H1 (cell line): Measurements from ENCODE around the gene ZBTB16. TPM values are rescaled to one million over a fixed set of nuclear protein-coding genes. Genes with fewer than 3 reads are reported as not detected.

ENCODE experiments used
- CTCF ChIA-PET: fragments of 300-600 bp; sonication (Branson Sonifier 250); formaldehyde crosslinking; loops from one replicate; lab custom pipeline; 2021; ENCODE audit not compliant: partially characterized antibody; lab: Charles Lee
- POLR2A ChIA-PET: fragments of 300-600 bp; sonication (Branson Sonifier 250); formaldehyde crosslinking; loops from one replicate; lab custom pipeline; 2021; ENCODE audit warnings: inconsistent platforms; ENCODE audit not compliant: partially characterized antibody; lab: Charles Lee
- DNase-seq, 2 experiments: peaks; one replicate each; pipeline versions ENCODE4 v3.0.0 to v3.0.0-alpha.2; 2010 to 2022; ENCODE audit warnings: low spot score in 2 of 2, low read depth in 1 of 2, mixed read lengths in 1 of 2
- FAIRE-seq: peaks from 2 replicates; lab custom pipeline; 2011; peaks lifted over from hg19 to GRCh38; lab: Jason Lieb, UNC
- H2AFZ ChIP-seq: 2 replicates; pipeline ENCODE4 v1.8.1; 2012; ENCODE audit warnings: low read length, inconsistent platforms
- H2AK5ac ChIP-seq: 2 replicates; pipeline ENCODE4 v1.6.1; 2013; ENCODE audit warnings: low read depth, low read length
- H2BK120ac ChIP-seq: replicated peaks from 2 replicates; pipeline ENCODE3; 2013; ENCODE audit warnings: low read depth, low read length, inconsistent platforms
- H2BK12ac ChIP-seq: 2 replicates; pipeline ENCODE4 v1.6.1; 2013; ENCODE audit warnings: low read depth, low read length
- H2BK15ac ChIP-seq: 2 replicates; pipeline ENCODE4 v1.6.1; 2013; ENCODE audit warnings: low read length
- H2BK20ac ChIP-seq: 2 replicates; pipeline ENCODE4 v1.6.1; 2013; ENCODE audit warnings: low read length
- H2BK5ac ChIP-seq: 2 replicates; pipeline ENCODE4 v1.6.1; 2013; ENCODE audit warnings: low read depth, low read length
- H3K14ac ChIP-seq: 2 replicates; pipeline ENCODE4 v1.6.1; 2013; ENCODE audit warnings: inconsistent platforms; ENCODE audit not compliant: insufficient read length
- H3K18ac ChIP-seq: 2 replicates; pipeline ENCODE4 v1.6.1; 2013; ENCODE audit warnings: low read length; ENCODE audit errors: extremely low read depth
- H3K23ac ChIP-seq: 2 replicates; pipeline ENCODE4 v1.6.1; 2013; ENCODE audit warnings: inconsistent platforms; ENCODE audit not compliant: insufficient read length
- H3K23me2 ChIP-seq: 2 replicates; pipeline ENCODE4 v1.6.1; 2013; ENCODE audit warnings: low read depth, low read length
- H3K27ac ChIP-seq: 2 replicates; pipeline ENCODE4 v1.6.1; 2011; ENCODE audit warnings: low read depth, low read length, inconsistent platforms
- H3K27me3 ChIP-seq, 4 experiments: replicated peaks in 1 of 4; 1 replicate in 1 of 4; 2 replicates in 3 of 4; pipeline versions ENCODE4 v1.6.1 to v1.8.1; 2011 to 2013; ENCODE audit warnings: low read length in 3 of 4, mild to moderate bottlenecking in 3 of 4, inconsistent platforms in 2 of 4, mixed read lengths in 2 of 4, moderate library complexity in 1 of 4; ENCODE audit not compliant: control insufficient read depth in 3 of 4, insufficient read depth in 3 of 4; ENCODE audit errors: extremely low read depth in 1 of 4
- H3K36me3 ChIP-seq, 4 experiments: 2 replicates each; pipeline versions ENCODE4 v1.6.1 to v1.8.1; 2011 to 2013; ENCODE audit warnings: mild to moderate bottlenecking in 4 of 4, low read length in 3 of 4, moderate library complexity in 2 of 4, control low read depth in 1 of 4, inconsistent platforms in 1 of 4; ENCODE audit not compliant: insufficient read depth in 4 of 4, control insufficient read depth in 2 of 4
- H3K4ac ChIP-seq: replicated peaks from 2 replicates; pipeline ENCODE3; 2013; ENCODE audit warnings: low read length, low read depth, mixed read lengths, inconsistent platforms; ENCODE audit not compliant: insufficient read length
- H3K4me1 ChIP-seq, 4 experiments: replicated peaks in 1 of 4; 1 replicate in 1 of 4; 2 replicates in 3 of 4; pipeline versions ENCODE4 v1.6.1 to v1.8.1; 2011 to 2013; ENCODE audit warnings: low read length in 3 of 4, inconsistent platforms in 2 of 4, mixed read lengths in 1 of 4; ENCODE audit not compliant: insufficient read depth in 4 of 4, control insufficient read depth in 3 of 4
- H3K4me2 ChIP-seq, 2 experiments: 2 replicates each; pipeline versions ENCODE4 v1.6.1 to v1.8.1; 2011 to 2013; ENCODE audit warnings: low read depth in 2 of 2, low read length in 2 of 2, control low read depth in 1 of 2, inconsistent platforms in 1 of 2, mild to moderate bottlenecking in 1 of 2; ENCODE audit not compliant: insufficient read depth in 1 of 2
- H3K4me3 ChIP-seq, 4 experiments: fragments of 200-600, 300-600 bp in 1 of 4; sonication (generic), shearing (Covaris generic), sonication (Bioruptor Twin) in 1 of 4; 2 replicates each; pipeline versions ENCODE4 v1.5.1 to v1.8.1; 2011 to 2016; ENCODE audit warnings: low read length in 4 of 4, low read depth in 3 of 4, control low read depth in 2 of 4, inconsistent platforms in 2 of 4, mild to moderate bottlenecking in 2 of 4, mixed read lengths in 1 of 4, moderate library complexity in 1 of 4; ENCODE audit not compliant: insufficient read depth in 2 of 4; ENCODE audit errors: extremely low read depth in 1 of 4
- H3K56ac ChIP-seq: replicated peaks from 2 replicates; pipeline ENCODE3; 2013; ENCODE audit warnings: low read depth, mild to moderate bottlenecking, mixed read lengths, low read length, inconsistent platforms; ENCODE audit not compliant: insufficient read length
- H3K79me1 ChIP-seq: 2 replicates; pipeline ENCODE4 v1.6.1; 2013; ENCODE audit warnings: low read depth, low read length, control low read depth
- H3K79me2 ChIP-seq, 2 experiments: 2 replicates each; pipeline versions ENCODE4 v1.6.1 to v1.8.1; 2012 to 2013; ENCODE audit warnings: low read length in 2 of 2, mild to moderate bottlenecking in 2 of 2, inconsistent platforms in 1 of 2; ENCODE audit not compliant: insufficient read depth in 2 of 2, control insufficient read depth in 1 of 2
- H3K9ac ChIP-seq, 4 experiments: replicated peaks in 1 of 4; 1 replicate in 1 of 4; 2 replicates in 3 of 4; pipeline versions ENCODE4 v1.6.1 to v1.8.1; 2011 to 2013; ENCODE audit warnings: low read depth in 3 of 4, low read length in 3 of 4, control low read depth in 2 of 4, mild to moderate bottlenecking in 2 of 4, moderate library complexity in 2 of 4, inconsistent platforms in 1 of 4; ENCODE audit errors: extremely low read depth in 1 of 4
- H3K9me3 ChIP-seq, 2 experiments: 2 replicates each; pipeline versions ENCODE4 v1.6.1 to v1.8.1; 2012 to 2013; ENCODE audit warnings: mild to moderate bottlenecking in 2 of 2, moderate library complexity in 2 of 2, control low read depth in 1 of 2, inconsistent platforms in 1 of 2, low read depth in 1 of 2, low read length in 1 of 2, mixed read lengths in 1 of 2; ENCODE audit not compliant: insufficient read depth in 2 of 2
- H4K20me1 ChIP-seq, 2 experiments: replicated peaks in 1 of 2; 2 replicates each; pipeline versions ENCODE3 to v1.8.1; 2011 to 2013; ENCODE audit warnings: inconsistent platforms in 2 of 2, low read length in 2 of 2, mild to moderate bottlenecking in 1 of 2; ENCODE audit not compliant: insufficient read depth in 2 of 2, control insufficient read depth in 1 of 2
- H4K5ac ChIP-seq: 2 replicates; pipeline ENCODE4 v1.6.1; 2013; ENCODE audit warnings: low read length, low read depth, mixed read lengths, inconsistent platforms; ENCODE audit not compliant: insufficient read length
- H4K8ac ChIP-seq: 2 replicates; pipeline ENCODE4 v1.8.0; 2013; ENCODE audit warnings: mild to moderate bottlenecking, moderate library complexity, low read length, inconsistent platforms; ENCODE audit not compliant: insufficient read depth; ENCODE audit errors: extremely low read depth
- H4K91ac ChIP-seq: replicated peaks from 2 replicates; pipeline ENCODE3; 2013; ENCODE audit warnings: low read length, mixed read lengths, inconsistent platforms; ENCODE audit not compliant: insufficient read length
- ATF2 ChIP-seq: IDR thresholded peaks from 2 replicates; pipeline ENCODE4 v1.6.1; 2012; ENCODE audit warnings: low read length, inconsistent platforms
- BCL11A ChIP-seq, 2 experiments: IDR thresholded peaks; one replicate each; pipeline ENCODE4 v1.6.1; 2011; ENCODE audit warnings: low read depth in 2 of 2, low read length in 2 of 2, mild to moderate bottlenecking in 2 of 2
- CTBP2 ChIP-seq: IDR thresholded peaks from 2 replicates; pipeline ENCODE4 v1.7.0; 2011; ENCODE audit warnings: borderline replicate concordance, mild to moderate bottlenecking, moderate library complexity, mixed read lengths, low read length; ENCODE audit not compliant: insufficient read depth, insufficient read length
- EZH2 ChIP-seq: fragments of 200-600 bp; sonication (generic); IDR thresholded peaks from 2 replicates; pipeline ENCODE4 v1.7.1; 2012; ENCODE audit warnings: low read depth, mild to moderate bottlenecking, moderate library complexity, low read length, inconsistent platforms; ENCODE audit not compliant: severe bottlenecking
- MAFK ChIP-seq: IDR thresholded peaks from 2 replicates; pipeline ENCODE4 v1.6.1; 2012; ENCODE audit warnings: low read depth, mild to moderate bottlenecking, improper control_type of control experiment, low read length
- NANOG ChIP-seq: IDR thresholded peaks from 2 replicates; pipeline ENCODE4 v1.6.1; 2011; ENCODE audit warnings: low read length, low read depth, mild to moderate bottlenecking, inconsistent platforms; ENCODE audit not compliant: insufficient read depth, poor library complexity, severe bottlenecking
- USF2 ChIP-seq: IDR thresholded peaks from 2 replicates; pipeline ENCODE4 v1.6.1; 2011; ENCODE audit warnings: low read length, improper control_type of control experiment
- WGBS, 2 experiments: shearing (Covaris generic) in 1 of 2; methylation state at CpG; one replicate each; pipeline versions ENCODE4 v1.1.6 to v1.1.7; 2013 to 2015; ENCODE audit warnings: low lambda C conversion rate in 2 of 2, mixed read lengths in 2 of 2, inconsistent platforms in 1 of 2, low coverage in 1 of 2, missing lambda C conversion rate in 1 of 2; ENCODE audit not compliant: insufficient replicate concordance in 2 of 2, insufficient coverage in 1 of 2, insufficient read length in 1 of 2; ENCODE audit errors: extremely low coverage in 1 of 2, missing lambda C conversion rate in 1 of 2; 5-methylcytosine and 5-hydroxymethylcytosine counted together
- polyA plus RNA-seq, 7 experiments: library from polyadenylated mRNA; depleted of rRNA in 3 of 7; stranded (reverse) in 5 of 7; unstranded in 2 of 7; fragments of >200 nt in 5 of 7; fragments of 200-250 nt in 2 of 7; gene quantifications; 1 replicate in 5 of 7; 2 replicates in 1 of 7; 4 replicates in 1 of 7; pipeline versions ENCODE4 v1.2.1 to v1.2.3, GENCODE V29; 2011 to 2013; ENCODE audit warnings: missing spikeins in 2 of 7, mixed read lengths in 2 of 7
- total RNA-seq: library from RNA; stranded (reverse); fragmentation: NEBNext Ultra II Directional; extraction: Animal tissue kit (Norgen Biotek cat#: 25700); gene quantifications from 2 replicates; pipeline ENCODE4 v1.2.1, GENCODE V29; 2021

ZBTB16 gene
- total and polyA plus RNA-seq, 2 of the 8 experiments (the other 6 are each of a cell fraction or from before 2014, with no cell fraction given): 0.12 to 0.61 TPM

DNA sequence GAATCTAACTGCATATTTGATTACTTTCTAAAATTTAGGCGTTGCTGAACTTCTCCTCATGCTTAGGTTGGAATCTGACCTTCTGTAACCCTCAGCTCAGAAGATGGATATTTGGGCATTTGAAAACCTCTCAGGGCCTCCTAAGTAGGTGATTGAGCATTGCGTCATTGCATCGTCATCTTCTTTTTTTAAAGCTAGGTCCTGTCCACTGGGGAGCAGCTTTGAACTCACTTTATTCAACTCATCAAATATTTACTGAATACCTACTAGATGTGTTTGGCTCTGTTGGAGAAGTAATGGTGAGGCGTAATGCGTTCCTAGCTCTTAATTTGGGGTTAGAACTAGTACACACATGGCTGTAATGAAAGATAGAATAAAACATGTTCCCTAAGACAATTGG is 56.8 kb downstream of the ZBTB16 start:
- Histone ChIP-seq H4K8ac (no peak overlapping the region), H3K27me3 (no peaks in the 10 kb centered on the region), H2BK15ac (no peak overlapping the region), H3K18ac (no peak overlapping the region), H2BK12ac (no peak overlapping the region), H3K27ac (no peak overlapping the region), H3K23ac (no peak overlapping the region), H3K14ac (no peak overlapping the region), H2BK5ac (no peak overlapping the region), H3K79me2 (no peaks in the 10 kb centered on the region), H2AFZ (no peak overlapping the region), H3K4me2 (no peak overlapping the region), H2AK5ac (no peak overlapping the region), H3K4me1 (no peaks in the 10 kb centered on the region; a peak in 1 of 7 replicates), H3K56ac (no peak overlapping the region), H3K23me2 (no peaks in the 10 kb centered on the region), H3K79me1 (no peaks in the 10 kb centered on the region), H2BK120ac (no peak overlapping the region), H3K4me3 (no peak overlapping the region), H2BK20ac (no peak overlapping the region), H3K9me3 (no peaks in the 10 kb centered on the region), H3K9ac (no peak overlapping the region), H3K4ac (no peak overlapping the region), H4K20me1 (no peaks in the 10 kb centered on the region), H4K91ac (no peak overlapping the region), H4K5ac (no peak overlapping the region), H3K36me3 (no peaks in the 10 kb centered on the region)
- CTCF ChIA-PET: interaction anchor here (0.9 to 2.1 kb wide), 5 partner anchors 33 to 145 kb away, joined by 3 to 7 read pairs (median 4); no protein-coding TSS in a partner anchor
- POLR2A ChIA-PET: interaction anchor here (0.6 to 2.2 kb wide), 2 partner anchors 8 to 360 kb away, joined by 3 to 6 read pairs; no protein-coding TSS in a partner anchor
- TF ChIP-seq USF2: no peak
- TF ChIP-seq NANOG: no peak
- TF ChIP-seq BCL11A (IDR thresholded peaks at IDR 0.05; ENCODE audit: low read depth in 2 of 2, low read length in 2 of 2): no peak
- TF ChIP-seq MAFK: no peak
- TF ChIP-seq CTBP2: no peak
- TF ChIP-seq ATF2: no peak
- no peak for TF ChIP-seq EZH2
- WGBS, 2 experiments: 95% methylated on average over 5 of the region's 5 CpGs; no CpG with 5 or more reads in 1 of the 2 experiments
- no peak for FAIRE-seq
- DNase-seq: no peak
